ENCODE data around the gene HCAR2.
"Not testable (repeated sequence)": the region's sequence is repeated elsewhere in the genome, so short reads cannot be mapped to it uniquely, and the experiment has no call there.

Gene HCAR2

GRCh38 chr12:122715211-122715610 is 12.1 kb upstream of the HCAR2 start:
- DNase-seq, result not testable (repeated sequence)

- not testable (repeated sequence) for DNase-seq
Observed at GRCh38 chr12:122713491-122714188, 10.5 kb upstream of the HCAR2 start.

- not testable (repeated sequence) for DNase-seq
Observed at GRCh38 chr12:122711266-122711665, 8.1 kb upstream of the HCAR2 start.

- DNase-seq, result not testable (repeated sequence)
Observed at GRCh38 chr12:122710341-122710740, 7.2 kb upstream of the HCAR2 start.

- DNase-seq, result not testable (repeated sequence)
Observed at GRCh38 chr12:122709287-122709686, 6.1 kb upstream of the HCAR2 start.

GRCh38 chr12:122703841-122704240 is 684 bp upstream of the HCAR2 start:
- not testable (repeated sequence) for DNase-seq

- not testable (repeated sequence) for DNase-seq
Observed at GRCh38 chr12:122701481-122701880, 1.7 kb downstream of the HCAR2 start.

- DNase-seq, result not testable (repeated sequence)
Observed at GRCh38 chr12:122700038-122700710, 3.0 kb downstream of the HCAR2 start.

- DNase-seq, result not testable (repeated sequence)
Observed at GRCh38 chr12:122696922-122697321, 6.2 kb downstream of the HCAR2 start.

GRCh38 chr12:122691566-122691965 is 11.6 kb downstream of the HCAR2 start:
- no peak for DNase-seq

GRCh38 chr12:122688291-122688690 is 14.9 kb downstream of the HCAR2 start:
- no peak for DNase-seq

- DNase-seq, result no peak
Observed at GRCh38 chr12:122687086-122687485, 16.1 kb downstream of the HCAR2 start.

GRCh38 chr12:122686538-122686937 is 16.6 kb downstream of the HCAR2 start:
- no peak for DNase-seq

- no peak for DNase-seq
Observed at GRCh38 chr12:122684297-122684813, 18.8 kb downstream of the HCAR2 start.

- peak; percentile 3 for DNase-seq
Observed at GRCh38 chr12:122681814-122682213, 21.3 kb downstream of the HCAR2 start.

- not testable (repeated sequence) for DNase-seq
Observed at GRCh38 chr12:122680989-122681388, 22.2 kb downstream of the HCAR2 start.

GRCh38 chr12:122676781-122677180 is 26.4 kb downstream of the HCAR2 start:
- DNase-seq, result not testable (repeated sequence)

GRCh38 chr12:122676015-122676414 is 27.1 kb downstream of the HCAR2 start:
- not testable (repeated sequence) for DNase-seq

GRCh38 chr12:122672515-122672914 is 30.6 kb downstream of the HCAR2 start:
- no peak for DNase-seq

GRCh38 chr12:122669397-122670070 is 33.6 kb downstream of the HCAR2 start:
- DNase-seq, result no peak

- DNase-seq, result no peak
Observed at GRCh38 chr12:122668268-122668667, 34.9 kb downstream of the HCAR2 start.

- no peak for DNase-seq
Observed at GRCh38 chr12:122665759-122666158, 37.4 kb downstream of the HCAR2 start.

GRCh38 chr12:122665349-122665748 is 37.8 kb downstream of the HCAR2 start:
- DNase-seq, result no peak

GRCh38 chr12:122661938-122662337 is 41.2 kb downstream of the HCAR2 start:
- DNase-seq, result no peak

All from CD4-positive, alpha-beta T cell treated with Interleukin-12 subunit alpha and Interleukin-12 subunit beta, for 1 hour (primary cell).